Stimulated activated naive CD8-positive, alpha-beta T cell treated with anti-CD3 and anti-CD28 coated beads, Interleukin-15, amount 100 ng/mL, for 72 hours (primary cell): Measurements from ENCODE around the gene ISM1.

Experiments
- ATAC-seq: fragments of 150-1000 bp; cut with Tn5 transposase; 2 replicates; pipeline ENCODE4 v1.10.0; 2021; ENCODE audit warnings: mild to moderate bottlenecking, moderate library complexity
- DNase-seq, 2 donors: peaks; one replicate each; pipeline ENCODE4 v3.0.0; 2021 to 2022
- H3K27ac Mint-ChIP-seq, 2 donors: one replicate each; pipeline ENCODE4 v1.8.0; 2022; ENCODE audit warnings: mild to moderate bottlenecking in 2 of 2, mixed read lengths in 2 of 2, moderate library complexity in 2 of 2
- H3K27me3 Mint-ChIP-seq: one replicate; pipeline ENCODE4 v1.8.0; 2022; ENCODE audit warnings: mixed read lengths
- H3K4me1 Mint-ChIP-seq: one replicate; pipeline ENCODE4 v1.8.0; 2022; ENCODE audit warnings: mild to moderate bottlenecking, mixed read lengths
- H3K4me3 Mint-ChIP-seq, 2 donors: one replicate each; pipeline ENCODE4 v1.8.0; 2022; ENCODE audit warnings: mild to moderate bottlenecking in 2 of 2, mixed read lengths in 2 of 2, moderate library complexity in 1 of 2
- H3K9me3 Mint-ChIP-seq, 2 donors: one replicate each; pipeline ENCODE4 v1.8.0; 2022; ENCODE audit warnings: mixed read lengths in 2 of 2

Gene ISM1

DNA sequence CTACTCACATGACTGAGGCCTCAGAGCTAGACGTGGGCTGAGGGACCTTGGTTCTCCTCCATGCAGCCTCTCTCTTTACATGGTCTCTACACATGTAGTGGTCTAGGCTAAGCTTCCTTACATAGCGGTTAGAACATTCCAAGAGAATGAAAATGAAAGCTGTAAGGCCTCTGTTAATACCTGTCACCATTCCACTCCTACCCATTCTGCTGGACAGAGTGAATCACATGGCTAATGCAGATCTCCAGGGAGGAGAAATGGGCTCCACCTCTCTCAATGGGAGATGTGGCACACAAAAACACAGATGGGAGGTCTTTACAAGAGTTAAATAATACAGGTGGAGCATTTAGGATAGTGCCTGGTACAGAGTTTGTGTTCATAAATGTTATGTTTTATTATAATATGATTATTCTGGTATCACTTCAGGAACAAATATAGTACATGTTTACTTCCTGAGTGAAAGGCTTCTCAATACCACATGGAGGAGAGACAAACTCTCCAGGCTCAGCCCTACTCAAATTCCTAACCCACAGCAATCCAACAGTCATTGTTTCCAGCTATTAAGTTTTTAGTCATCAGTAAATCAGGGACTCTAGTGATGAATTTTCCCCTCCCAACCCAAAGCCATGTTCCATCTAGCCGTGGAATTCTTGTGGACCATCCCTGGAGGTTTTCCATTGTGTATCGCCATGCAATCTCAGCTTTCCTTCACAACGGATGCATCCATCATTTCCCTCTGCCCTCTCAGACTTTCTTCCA lies 57.9 kb downstream of the ISM1 start:
- Mint-ChIP-seq H3K9me3 (no peaks in the 10 kb centered on the region), H3K27ac (no peak overlapping the region), H3K4me3 (no peak overlapping the region), H3K27me3 (no peaks in the 10 kb centered on the region), H3K4me1 (no peaks in the 10 kb centered on the region)
- no peak for DNase-seq
- ATAC-seq = no peak

DNA sequence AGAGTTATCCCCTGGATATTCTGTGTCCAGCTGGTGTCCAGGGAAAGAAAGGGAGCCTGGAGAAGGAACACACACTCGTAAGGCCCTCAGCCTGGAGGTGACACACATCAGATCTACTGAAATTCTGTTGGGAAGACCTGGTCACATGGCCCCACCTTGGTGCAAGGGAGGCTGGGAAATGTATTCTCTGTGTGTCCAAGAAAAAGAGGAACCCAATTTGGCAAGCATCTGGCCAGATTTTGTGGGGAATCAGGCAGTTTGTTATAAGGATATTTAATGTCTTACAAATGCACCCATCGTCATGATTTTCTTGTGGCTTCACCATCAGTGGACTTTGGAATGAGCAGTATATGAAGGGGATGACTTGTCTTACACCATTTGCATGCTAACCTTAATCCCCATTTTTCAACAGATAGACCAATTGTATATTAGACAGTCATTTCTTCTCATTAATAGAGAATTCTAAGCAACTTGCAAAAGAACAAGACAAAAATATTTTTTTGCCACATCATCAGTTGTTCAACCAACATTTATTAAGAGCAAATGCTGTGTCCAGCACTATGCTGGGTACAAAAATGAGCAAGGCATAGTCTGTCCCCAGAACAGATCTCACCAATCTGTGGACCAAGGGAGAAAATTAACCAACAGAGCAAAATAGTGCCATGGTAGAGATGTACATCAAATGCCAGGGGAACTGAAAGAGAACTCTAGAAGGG lies 59.7 kb downstream of the ISM1 start:
- DNase-seq (no peak), ATAC-seq (no peak)
- no peak overlapping the region for H3K27ac Mint-ChIP-seq
- H3K27me3 Mint-ChIP-seq = no peaks in the 10 kb centered on the region
- no peaks in the 10 kb centered on the region for H3K4me1 Mint-ChIP-seq
- no peaks in the 10 kb centered on the region for H3K9me3 Mint-ChIP-seq
- H3K4me3 Mint-ChIP-seq = no peak overlapping the region

DNA sequence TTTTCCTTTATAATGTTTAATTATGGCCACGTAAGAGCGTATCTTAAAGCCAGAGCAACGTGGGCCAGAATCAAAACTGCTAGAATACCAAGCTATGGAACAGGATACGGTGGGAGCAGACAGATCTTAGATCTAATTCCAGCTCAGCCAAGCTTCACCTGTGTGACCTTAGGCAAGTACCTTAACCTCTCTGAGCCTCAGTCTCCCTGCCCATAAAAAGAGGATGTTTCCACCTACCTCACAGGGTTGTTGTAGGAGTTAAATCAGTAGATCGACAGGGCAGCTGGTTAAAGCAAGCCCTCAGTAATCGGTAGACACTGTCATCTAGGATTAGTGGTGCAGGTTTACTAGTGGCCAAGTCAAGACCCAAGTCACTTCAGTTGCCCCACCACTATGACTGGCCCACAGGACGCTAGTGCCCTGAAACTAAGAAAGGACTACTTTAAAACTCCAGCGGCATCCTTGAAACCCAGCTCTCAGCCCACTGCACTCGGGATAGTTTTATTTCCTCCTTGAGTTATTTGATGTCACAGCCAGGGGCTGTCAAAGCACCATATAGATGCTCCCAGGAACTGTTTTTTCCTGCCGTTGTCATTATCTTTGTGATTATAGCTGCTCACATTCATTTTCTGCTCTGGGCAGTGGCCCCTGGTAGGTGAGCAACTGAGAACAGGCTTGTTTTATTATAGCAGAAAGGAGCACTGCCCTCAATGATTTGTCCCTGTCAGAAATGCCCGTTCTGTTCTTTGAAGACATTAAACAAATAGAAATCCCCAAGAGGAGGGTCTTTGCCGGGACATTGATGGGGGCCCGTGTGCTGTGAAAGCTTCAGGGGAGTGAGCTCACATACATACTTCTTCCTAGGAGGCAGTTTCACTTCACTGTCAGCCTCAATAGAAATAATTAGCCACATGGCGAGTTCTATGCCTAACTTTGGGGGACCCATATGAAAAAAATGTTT lies 63.1 kb downstream of the ISM1 start:
- no peak for DNase-seq
- no peak for ATAC-seq
- Mint-ChIP-seq H3K27ac (no peak overlapping the region), H3K4me3 (no peak overlapping the region), H3K27me3 (no peaks in the 10 kb centered on the region), H3K4me1 (peaks cover 7% of the 10 kb centered on the region), H3K9me3 (no peaks in the 10 kb centered on the region)

DNA sequence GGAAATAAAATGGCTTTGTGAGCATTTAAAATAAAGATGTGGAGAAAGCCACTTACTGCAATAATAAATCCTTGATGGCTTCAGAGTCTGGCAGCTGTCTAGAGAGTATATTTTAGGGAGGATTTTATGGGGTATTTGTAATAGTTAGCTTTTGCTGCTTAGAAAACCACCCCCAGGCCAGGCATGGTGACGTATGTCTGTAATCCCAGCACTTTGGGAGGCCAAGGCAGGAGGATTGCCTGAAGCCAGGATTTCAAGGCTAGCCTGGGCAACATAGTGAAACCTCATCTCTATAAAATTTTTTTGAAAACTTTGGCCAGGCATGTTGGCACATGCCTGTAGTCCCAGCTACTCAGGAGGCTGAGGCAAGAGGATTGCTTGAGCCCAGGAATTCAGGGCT lies 63.8 kb downstream of the ISM1 start:
- Mint-ChIP-seq H3K4me1 (peaks cover 7% of the 10 kb centered on the region), H3K27me3 (no peaks in the 10 kb centered on the region)

DNA sequence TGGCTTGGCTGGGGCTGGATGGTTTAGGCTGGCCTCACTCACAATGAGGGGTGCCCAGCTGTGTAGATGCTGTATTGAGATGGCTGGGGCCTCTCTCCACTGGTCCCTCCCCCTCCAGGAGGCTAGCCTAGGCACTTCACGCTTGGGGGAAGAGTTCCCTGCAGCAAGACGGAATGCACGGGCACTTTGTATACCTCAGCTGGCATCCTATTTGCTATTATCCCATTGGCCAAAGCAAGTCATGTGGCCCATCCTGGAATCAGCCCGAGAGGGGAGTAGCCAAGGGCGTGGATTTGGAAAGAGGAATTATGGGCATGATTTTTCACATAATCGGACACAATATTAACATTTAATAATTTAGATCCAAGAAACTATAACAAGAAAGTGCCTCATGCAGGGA lies 64.3 kb downstream of the ISM1 start:
- DNase-seq (no peak), ATAC-seq (no peak)
- Mint-ChIP-seq H3K4me3 (no peak overlapping the region), H3K27ac (no peak overlapping the region), H3K27me3 (no peaks in the 10 kb centered on the region), H3K9me3 (no peaks in the 10 kb centered on the region), H3K4me1 (peaks cover 7% of the 10 kb centered on the region)

More for the DNA sequence above, 63.8 kb downstream of the ISM1 start:
- no peaks in the 10 kb centered on the region for H3K9me3 Mint-ChIP-seq
- H3K4me3 Mint-ChIP-seq = no peak overlapping the region
- DNase-seq = no peak
- no peak for ATAC-seq
- no peak overlapping the region for H3K27ac Mint-ChIP-seq

DNA sequence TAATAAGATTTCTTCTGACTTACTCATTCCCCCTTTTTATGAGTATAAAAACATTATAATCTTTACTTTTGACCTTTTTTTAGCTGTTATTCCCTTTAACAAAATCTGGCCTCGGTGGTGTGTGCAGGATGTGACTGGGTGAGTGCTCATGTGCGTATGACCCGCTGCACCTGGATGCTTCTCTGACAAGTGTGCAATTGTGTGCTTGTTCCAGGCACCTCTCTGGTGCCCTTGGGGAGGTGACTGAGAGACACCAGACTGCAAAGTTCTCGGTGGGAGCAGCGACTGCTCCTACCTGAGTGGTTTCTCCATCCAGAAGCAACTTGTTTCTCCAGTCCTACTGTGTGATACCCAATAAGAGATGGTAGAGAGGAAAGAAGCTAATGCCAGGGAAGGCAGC lies 65.0 kb downstream of the ISM1 start:
- ATAC-seq (no peak), DNase-seq (no peak)
- Mint-ChIP-seq H3K9me3 (no peaks in the 10 kb centered on the region), H3K27ac (no peak overlapping the region), H3K27me3 (no peaks in the 10 kb centered on the region), H3K4me3 (no peak overlapping the region), H3K4me1 (peaks cover 7% of the 10 kb centered on the region)

DNA sequence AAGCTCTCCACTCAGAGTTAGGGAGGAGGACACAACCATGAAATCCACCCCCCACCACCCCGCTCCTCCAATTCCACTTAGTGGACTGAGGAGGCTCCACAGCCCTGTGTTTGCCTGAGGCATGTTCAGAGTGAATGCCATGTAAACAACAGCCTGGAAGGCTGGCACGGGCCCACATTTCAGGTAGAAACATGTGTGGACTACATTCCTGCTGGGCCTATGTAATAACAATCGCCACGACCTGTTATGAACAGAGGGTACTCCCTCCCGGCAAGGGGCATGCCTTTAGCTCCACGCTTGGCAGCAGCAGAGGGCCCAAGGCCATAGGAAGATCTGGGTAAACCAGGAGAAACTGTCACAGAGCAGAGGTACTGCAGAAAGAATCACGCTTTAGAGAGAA lies 65.5 kb downstream of the ISM1 start:
- Mint-ChIP-seq H3K27ac (no peak overlapping the region), H3K4me1 (peaks cover 7% of the 10 kb centered on the region), H3K9me3 (no peaks in the 10 kb centered on the region), H3K4me3 (no peak overlapping the region), H3K27me3 (no peaks in the 10 kb centered on the region)
- no peak for DNase-seq
- ATAC-seq = no peak

DNA sequence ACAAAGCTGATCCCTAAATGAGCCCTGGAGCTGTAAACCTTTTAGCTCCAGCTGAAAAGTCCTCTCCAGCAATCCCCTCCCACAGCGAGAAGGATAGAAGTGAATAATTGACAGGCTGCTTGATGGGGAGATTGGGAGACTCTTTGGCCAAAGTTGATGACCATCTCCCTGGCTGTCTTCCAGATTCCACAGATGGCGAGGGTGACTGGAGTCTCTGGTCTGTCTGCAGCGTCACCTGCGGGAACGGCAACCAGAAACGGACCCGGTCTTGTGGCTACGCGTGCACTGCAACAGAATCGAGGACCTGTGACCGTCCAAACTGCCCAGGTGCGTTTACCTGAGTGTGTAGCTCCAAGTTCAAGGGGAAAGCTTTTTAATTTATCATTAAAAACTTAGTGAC lies 67.3 kb downstream of the ISM1 start:
- no peak for DNase-seq
- H3K4me3 Mint-ChIP-seq = no peak overlapping the region
- no peak overlapping the region for H3K27ac Mint-ChIP-seq
- H3K9me3 Mint-ChIP-seq = no peaks in the 10 kb centered on the region
- ATAC-seq = no peak
- peaks cover 7% of the 10 kb centered on the region for H3K4me1 Mint-ChIP-seq
- H3K27me3 Mint-ChIP-seq = no peaks in the 10 kb centered on the region

DNA sequence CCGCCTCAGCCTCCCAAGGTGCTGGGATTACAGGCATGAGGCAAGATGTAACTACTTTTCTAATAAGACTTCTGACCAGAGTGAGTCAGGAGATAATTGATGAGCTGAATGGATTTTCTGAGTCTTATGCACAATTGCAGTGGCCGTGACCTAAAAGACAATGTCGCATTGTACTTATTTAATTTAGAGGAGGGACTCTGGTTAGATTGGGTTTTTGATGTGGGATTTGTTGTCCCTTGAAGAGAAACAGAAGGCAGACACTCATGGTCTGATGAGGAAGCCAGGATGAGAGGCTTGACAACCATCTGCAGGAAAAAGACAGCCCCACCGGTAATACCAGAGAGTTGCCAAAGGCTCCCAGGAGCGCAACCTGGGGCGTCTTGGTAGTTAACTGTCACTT lies 68.0 kb downstream of the ISM1 start:
- H3K4me1 Mint-ChIP-seq = peaks cover 7% of the 10 kb centered on the region
- no peaks in the 10 kb centered on the region for H3K9me3 Mint-ChIP-seq
- H3K27ac Mint-ChIP-seq = no peak overlapping the region
- no peak overlapping the region for H3K4me3 Mint-ChIP-seq
- ATAC-seq = no peak
- no peak for DNase-seq
- no peaks in the 10 kb centered on the region for H3K27me3 Mint-ChIP-seq

DNA sequence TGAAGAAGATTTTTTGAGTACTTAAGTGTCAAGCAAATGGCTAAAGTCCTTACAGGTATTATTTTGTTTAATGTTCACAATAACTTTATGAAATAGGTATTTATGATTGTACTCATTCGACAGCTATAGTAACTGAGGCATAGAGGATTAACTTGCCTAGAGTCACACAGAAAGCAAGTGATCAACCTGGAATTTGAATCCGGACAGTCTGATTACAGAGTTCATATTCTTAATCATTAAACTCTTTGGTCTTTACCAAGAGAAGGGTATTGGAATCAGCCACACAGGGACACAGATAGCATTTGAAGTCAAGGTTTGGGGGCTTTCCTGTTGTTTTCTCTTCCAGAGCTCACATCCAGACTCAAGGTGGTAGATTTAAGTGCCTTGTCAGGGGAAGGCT lies 69.7 kb downstream of the ISM1 start:
- H3K4me1 Mint-ChIP-seq = peaks cover 7% of the 10 kb centered on the region
- no peak overlapping the region for H3K27ac Mint-ChIP-seq
- DNase-seq (no peak), ATAC-seq (no peak)
- no peak overlapping the region for H3K4me3 Mint-ChIP-seq
- no peaks in the 10 kb centered on the region for H3K9me3 Mint-ChIP-seq
- no peaks in the 10 kb centered on the region for H3K27me3 Mint-ChIP-seq

DNA sequence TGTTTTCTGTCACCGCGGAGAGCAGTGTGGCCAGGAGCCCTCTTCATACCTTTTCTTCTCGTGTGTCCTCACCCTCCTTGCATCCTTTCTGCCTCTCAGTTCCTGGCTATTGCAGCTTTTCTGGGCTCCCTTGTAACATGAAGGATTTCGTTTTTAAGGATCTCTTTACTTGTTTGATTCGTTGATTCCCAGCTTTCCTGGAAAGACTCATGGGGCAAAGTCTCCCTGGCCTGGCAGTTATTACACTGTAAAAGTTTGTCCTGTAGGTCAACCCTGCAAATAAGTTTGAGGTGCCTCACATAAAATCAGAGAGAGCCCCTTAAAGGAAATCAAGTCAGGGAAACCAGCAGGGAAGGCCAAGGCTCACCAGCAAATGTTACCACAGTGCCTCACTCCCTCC lies 70.1 kb downstream of the ISM1 start:
- DNase-seq (no peak), ATAC-seq (no peak)
- Mint-ChIP-seq H3K9me3 (no peaks in the 10 kb centered on the region), H3K4me3 (no peak overlapping the region), H3K27me3 (no peaks in the 10 kb centered on the region), H3K27ac (no peak overlapping the region), H3K4me1 (peaks cover 7% of the 10 kb centered on the region)

DNA sequence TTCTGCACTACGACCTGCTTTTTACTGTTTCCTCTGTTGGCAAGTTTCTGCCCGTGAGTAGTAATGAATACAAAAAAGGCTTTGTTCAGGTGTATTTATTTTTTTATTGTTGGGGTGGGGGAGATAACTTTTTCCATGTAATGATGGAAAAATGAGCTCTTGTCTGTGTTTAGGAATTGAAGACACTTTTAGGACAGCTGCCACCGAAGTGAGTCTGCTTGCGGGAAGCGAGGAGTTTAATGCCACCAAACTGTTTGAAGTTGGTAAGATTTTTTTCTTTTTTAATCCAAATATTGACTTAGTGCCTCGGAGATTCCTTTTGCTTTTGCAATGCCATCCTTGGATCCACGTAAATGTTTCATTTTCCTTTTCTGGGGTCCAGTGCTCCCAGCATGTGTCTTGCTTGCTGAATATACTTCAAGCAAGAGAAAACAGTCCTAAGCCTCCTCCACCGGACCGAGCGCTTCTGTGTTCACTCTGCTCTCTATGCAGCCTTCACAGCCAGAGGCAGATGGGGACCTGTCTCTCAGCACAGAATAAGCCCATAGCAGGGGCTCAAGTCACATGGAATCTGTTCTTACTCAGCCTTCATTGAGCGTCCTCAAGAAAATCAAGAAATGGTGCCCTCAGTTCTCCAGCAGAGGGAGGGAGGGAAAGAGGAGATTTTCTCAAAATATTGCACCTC lies 71.3 kb downstream of the ISM1 start:
- DNase-seq (no peak), ATAC-seq (no peak)
- H3K9me3 Mint-ChIP-seq = no peaks in the 10 kb centered on the region
- H3K4me1 Mint-ChIP-seq = peaks cover under 1% of the 10 kb centered on the region
- no peaks in the 10 kb centered on the region for H3K27me3 Mint-ChIP-seq
- no peak overlapping the region for H3K4me3 Mint-ChIP-seq
- H3K27ac Mint-ChIP-seq = no peak overlapping the region

DNA sequence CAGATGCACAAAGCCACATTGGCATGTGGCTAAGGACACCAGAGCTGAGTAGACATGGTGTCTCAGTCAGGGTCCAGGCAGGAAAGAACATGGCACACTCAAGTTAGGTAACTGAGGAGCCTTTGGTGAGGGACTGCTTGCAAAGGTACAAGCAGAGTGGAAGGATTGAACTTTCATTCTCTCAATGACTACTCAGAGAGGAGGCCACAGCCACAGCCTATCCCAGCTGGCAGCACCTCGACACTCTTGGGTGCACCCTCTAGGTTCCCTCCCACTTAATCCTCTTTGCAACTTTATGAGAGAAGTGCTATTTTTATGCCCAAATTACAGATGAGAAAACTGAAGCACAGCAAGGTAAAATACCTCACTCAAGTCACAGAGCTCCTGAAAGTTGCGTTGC lies 73.4 kb downstream of the ISM1 start:
- DNase-seq (no peak), ATAC-seq (no peak)
- Mint-ChIP-seq H3K27ac (no peak overlapping the region), H3K4me1 (no peaks in the 10 kb centered on the region), H3K9me3 (no peaks in the 10 kb centered on the region), H3K27me3 (no peaks in the 10 kb centered on the region), H3K4me3 (no peak overlapping the region)

DNA sequence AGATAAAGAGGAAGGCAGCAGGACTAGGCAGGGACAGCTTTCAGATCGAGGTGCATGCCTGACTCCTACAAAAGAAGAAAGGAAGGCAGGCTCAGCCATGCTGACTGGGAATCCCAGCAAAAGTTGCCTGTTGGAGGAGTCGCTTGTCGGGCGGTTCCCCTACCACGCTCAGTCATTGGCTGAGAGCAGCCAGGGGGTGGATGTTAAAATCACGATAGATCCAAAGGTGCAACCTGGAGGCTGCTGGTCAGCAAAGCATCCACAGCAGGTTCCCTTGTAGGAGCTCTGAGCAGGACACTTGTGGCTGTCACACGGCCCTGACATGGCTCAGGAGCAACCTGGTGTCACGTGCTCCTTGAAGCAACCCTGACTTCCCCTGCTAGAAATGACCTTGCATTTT lies 74.6 kb downstream of the ISM1 start:
- Mint-ChIP-seq H3K4me1 (no peaks in the 10 kb centered on the region), H3K27me3 (no peaks in the 10 kb centered on the region), H3K4me3 (no peak overlapping the region), H3K27ac (peak overlapping the region in 1 of 2 donors; percentile 4), H3K9me3 (no peaks in the 10 kb centered on the region)
- ATAC-seq = no peak
- no peak for DNase-seq

DNA sequence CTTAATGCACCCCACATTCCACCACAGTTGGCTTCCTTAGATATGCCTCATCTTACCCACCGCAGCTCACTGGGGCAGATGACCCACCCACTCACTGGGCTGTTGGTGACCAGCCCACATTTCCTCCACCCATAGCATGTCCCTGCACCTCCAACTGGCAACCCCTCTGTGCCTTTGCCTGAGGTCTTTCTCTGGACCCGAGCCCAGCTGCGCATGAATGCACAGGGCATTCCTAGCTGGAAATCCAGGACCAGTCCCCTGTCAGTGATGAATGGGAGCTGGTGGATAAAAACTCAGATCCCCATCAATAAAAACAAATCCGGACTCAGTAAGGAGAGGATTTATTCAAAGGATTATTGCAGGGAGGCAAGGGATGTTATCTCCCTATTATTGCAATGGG lies 75.0 kb downstream of the ISM1 start:
- Mint-ChIP-seq H3K27me3 (no peaks in the 10 kb centered on the region), H3K9me3 (no peaks in the 10 kb centered on the region), H3K4me1 (no peaks in the 10 kb centered on the region), H3K4me3 (no peak overlapping the region), H3K27ac (no peak overlapping the region)
- DNase-seq (no peak), ATAC-seq (no peak)
